COR-L47 (cell line): ENCODE data around the gene KLK8.

Experiments used
- DNase-seq: peaks from one replicate; lab custom pipeline; 2025; lab: John Stamatoyannopoulos, UW

Gene KLK8, protein sequence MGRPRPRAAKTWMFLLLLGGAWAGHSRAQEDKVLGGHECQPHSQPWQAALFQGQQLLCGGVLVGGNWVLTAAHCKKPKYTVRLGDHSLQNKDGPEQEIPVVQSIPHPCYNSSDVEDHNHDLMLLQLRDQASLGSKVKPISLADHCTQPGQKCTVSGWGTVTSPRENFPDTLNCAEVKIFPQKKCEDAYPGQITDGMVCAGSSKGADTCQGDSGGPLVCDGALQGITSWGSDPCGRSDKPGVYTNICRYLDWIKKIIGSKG

DNA sequence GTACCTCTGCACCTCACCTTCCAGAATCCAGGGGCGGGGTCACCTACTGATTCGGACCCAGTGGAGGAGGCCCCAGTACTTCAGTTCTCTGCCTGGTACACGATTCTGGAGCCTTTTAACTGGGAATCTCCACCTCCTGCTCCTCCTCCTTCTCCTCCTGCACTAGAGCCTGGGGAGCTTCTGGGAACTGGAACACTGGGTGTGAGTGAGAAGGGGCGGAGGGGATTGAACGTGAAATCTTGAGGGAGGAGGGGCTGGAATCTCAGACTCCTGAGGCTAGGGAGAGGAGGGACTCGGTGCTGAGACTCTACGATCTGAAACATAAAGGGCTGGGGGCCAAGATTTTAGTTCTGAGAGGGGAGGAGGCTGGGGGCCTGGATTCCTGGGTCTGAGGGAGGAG lies at the start of gene KLK8:
Gene KLK8 (minus strand): TSS at position 90 of the 400 bp plus-strand sequence. CDS start 437 bp downstream, outside the sequence.
- DNase-seq, result no peak

DNA sequence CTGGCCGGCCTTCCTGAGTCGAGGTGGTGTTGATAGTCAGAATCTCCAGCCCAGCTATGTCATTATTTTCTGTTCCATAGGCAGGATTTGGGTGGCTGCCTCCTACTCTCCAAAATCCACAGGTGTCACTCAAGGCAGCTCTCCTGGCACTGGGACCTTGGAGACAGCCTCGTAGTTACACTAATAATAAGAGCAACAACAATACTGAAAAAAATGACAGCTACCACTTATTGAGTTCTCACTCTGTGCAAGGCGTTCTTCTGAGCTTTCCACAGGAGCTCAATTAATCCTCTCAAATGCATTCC lies 45.6 kb upstream of the KLK8 start:
- no peak for DNase-seq

DNA sequence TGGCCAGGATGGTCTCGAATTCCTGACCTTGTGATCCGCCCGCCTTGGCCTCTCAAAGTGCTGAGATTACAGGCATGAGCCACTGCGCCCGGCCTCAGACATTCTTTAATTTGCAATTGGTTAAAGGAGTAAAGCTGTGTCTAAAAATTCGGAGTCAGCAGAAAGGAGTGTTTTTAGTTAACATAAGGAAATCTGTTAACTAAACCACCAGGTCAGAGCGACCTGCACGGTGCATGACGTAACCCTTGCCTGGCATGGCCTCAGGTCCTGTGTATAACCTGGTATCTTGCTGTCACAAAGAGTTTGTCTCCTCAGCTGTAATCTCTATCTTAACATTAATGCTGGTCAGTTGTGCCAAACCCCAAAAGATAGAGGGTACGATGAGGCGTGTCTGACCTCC lies 42.9 kb upstream of the KLK8 start:
- DNase-seq, result no peak

DNA sequence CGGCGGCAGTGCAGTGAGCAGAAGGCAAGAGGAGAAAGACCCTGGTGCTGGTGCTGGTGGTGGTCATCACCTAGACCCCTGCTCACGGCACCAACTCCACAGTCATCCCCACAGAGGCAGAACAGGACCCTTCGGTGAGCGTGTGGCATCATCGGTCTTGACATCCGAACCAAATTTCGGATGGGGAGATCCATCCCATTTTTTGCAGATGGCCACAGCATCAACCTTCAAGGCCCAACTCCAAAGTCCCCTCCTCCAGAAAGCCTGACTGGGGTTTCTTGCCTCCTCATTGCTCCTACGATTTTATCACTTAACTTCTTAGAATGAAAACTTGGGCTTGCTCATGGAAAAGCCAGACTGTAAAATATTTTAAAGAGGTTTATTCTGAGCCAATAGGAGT lies 42.1 kb upstream of the KLK8 start:
- DNase-seq, result no peak

DNA sequence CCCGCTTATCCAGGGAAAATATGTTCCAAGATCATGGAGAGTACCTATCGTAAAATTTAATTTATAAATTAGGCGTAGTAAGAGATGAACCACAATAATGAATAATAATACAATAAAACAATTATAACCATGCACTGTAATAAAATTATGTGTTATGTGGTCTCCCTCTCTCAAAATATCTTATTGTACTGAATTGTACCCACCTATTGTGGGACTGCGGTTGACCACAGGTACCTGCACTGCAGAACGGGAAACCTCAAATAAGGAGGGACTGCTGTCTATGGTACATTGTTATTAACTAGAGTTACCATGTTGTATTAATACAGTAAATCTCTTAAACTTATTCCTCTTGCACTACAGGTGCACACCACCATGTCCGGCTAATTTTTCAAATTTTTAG lies 38.7 kb upstream of the KLK8 start:
- DNase-seq, result no peak

DNA sequence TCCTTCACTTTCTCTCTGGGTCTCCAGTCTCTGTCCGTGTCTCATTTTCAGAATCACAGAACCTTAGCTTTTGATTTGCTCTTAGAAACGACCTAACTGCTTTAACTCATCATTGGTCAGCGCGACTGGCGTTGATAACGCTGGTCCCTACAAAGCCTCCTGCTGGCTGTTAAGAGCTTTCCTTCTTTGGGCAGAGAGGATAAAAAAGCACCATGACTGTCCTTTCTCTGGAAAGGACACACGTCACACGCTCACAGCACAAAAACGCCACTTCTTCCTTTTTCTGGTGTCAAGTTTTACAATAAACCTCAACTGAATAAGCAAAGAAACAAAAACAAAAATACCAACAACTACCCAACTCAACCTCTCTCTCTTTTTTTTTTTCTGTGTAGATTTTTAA lies 35.1 kb upstream of the KLK8 start:
- no peak for DNase-seq

DNA sequence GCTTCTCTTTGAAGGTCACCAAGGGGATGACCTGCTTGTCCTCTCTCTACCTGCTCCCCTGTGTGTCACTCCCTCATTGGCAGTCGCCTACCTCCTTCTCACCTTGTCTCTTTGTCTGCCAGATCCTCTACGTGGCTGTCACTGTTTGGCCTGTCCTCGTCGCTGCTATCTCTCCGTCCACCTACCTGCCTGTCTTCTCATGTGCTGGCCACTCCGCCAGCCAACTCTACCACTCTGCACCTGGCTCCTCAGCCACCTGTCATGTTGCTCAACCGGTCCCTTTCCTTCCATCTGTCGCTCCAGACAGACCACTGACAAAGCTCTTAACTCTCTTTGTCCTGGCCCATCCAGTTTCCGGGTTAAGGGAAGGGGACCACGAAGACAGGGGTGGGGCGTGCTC lies 33.3 kb upstream of the KLK8 start, which contains the start of gene KLK12:
Gene KLK12 (minus strand): TSS at position 299 of the 400 bp plus-strand sequence. CDS start 381 bp downstream, outside the sequence.
- no peak for DNase-seq

DNA sequence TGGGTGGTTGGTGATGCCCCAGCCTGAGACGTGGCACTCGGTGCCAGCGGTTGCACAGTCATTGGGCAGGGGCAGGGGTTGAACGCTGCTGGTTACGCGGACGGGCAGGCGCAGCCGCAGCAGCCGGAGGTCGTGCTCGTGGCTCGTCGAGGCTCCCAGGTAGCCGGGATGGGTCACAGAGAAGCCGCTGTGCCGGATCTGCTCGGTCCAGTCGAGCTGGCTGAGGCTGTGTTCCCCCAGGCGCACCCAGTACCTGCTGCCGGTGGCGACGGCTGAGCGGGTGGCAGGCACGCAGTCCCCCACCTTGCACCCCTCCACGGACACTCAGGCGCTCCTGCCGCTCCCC lies 30.4 kb upstream of the KLK8 start:
- DNase-seq, result no peak

DNA sequence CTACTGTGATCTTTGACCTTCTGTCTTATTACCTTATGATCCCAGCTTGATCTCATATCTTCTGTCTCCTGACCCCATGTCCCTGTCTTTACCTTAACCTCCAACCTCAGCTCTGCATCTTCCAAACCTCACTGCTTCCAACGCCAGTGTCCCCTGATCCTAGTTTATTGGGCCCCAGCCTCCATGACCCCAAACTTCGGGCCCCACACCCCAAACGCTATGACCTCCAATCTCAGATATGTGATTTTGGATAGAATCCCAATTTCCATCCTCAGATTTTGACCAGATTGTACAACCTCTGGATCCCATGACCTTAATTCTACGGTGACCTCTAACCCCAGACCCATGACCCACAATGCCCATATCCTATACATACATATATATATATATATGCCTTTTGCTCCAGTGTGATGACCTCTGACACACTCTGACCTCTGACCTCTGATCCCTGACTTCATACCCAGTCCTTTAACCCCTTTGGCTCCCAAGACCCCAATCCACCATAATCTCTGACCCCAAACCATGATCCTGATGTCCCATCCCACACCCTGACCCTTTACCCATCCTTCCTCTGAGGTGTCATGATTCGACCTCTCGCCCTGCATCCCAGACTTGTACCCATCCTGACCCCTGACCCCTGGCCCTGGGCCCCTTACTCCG lies 29.9 kb upstream of the KLK8 start:
- no peak for DNase-seq

DNA sequence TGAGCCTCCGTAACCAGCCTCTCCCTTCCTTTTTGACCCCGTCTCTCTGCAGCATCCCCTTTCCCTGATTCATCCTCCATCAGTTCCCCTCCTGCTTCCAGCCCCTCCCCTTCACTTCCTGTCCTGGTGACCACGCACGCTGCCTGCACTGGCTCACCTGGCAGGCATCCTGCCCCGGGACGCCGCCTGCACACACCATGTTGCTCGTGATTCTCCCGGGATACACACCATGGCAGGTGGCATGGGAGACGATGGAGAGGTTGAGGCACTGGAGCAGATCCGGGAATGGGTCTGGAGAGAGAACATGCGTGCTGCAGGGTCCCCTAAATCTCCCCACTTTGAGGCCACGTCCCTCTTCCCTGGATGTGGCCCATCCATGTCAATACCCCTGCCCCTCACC lies 29.2 kb upstream of the KLK8 start:
- DNase-seq, result no peak

DNA sequence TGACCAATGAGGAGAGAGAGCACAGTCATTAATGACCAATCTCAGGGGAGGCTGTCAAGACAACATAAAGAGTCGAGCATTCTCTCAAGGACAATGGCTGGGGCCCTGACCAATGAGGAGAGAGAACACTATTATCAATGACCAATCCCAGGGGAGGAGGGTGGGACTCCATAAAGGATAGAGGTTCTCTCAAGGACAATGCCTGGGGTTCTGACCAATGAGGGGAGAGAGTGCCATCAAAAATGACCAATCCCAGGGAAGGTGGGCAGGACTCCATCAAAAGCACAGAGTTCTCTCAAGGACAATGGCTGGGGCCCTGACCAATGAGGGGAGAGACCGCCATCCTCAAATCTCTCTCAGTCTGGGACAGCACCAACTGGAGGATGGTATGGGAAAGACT lies 28.3 kb upstream of the KLK8 start:
- DNase-seq, result no peak

DNA sequence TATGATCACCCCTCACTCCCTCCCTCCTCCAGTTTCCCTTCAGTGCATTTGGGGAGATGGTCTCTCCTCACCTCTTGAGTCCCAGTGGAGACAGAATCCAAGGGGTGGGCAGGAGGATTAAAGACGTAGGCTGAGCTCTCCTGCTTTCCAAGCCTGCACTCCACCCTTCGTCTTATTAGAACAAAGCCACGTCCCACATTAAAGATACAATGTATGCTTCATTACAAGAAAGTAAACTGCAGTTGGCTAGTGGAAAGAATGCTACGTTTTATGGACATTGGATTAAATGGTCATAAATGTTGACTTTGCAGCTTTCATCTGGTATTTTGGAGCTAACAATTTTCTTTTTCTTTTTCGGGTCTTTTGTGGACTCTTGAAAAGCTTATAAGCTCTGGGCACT lies 26.5 kb upstream of the KLK8 start:
- no peak for DNase-seq

DNA sequence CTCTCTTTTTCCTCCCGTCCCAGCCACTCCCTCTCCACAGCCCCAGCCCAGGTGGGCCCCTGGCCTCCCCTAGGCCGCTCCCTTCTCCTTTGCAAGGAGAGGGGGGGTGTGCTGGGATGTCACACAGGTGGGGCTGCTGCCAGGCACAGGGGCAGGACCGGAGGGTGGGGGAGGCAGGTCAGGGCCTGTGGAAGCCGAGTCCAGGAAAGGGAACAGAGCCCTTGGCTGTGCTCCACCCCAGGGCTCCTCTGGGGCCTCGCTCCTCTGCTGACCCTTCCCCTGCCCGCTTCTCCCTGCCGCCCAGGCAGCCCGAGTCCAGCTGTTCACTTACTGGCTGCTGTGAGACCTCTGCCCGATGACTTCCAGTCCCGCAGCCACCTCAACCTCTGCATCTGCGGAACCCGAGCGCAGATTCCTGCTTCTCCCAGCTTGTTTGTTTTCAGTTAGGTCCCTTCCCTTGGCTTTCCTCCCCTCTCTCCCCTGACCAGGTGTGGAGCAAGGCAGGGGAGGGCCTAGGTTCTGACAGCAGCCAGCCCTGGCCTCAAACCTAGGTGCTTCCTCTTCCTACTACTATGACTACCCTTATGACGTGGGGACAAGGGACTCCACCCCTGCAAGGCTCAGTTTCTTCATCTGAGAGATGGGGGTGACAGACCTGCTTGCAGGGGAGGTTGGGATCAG lies 25.9 kb upstream of the KLK8 start:
- no peak for DNase-seq

DNA sequence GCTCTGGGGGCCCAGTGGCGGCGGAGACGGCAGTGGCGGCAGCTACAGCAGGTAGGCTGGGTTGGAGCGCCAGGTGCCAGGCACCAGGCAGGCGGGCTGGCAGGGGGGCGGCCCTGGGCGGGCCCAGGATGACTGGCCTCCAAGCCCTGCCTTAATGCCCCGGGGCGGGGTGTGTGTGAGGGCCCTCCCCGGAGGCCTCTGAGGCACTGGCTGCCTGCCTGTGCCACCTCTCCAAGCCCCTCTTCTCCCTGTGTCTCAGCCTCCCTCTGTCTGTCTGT lies 25.1 kb upstream of the KLK8 start, which contains the start of gene KLK11:
Gene KLK11 (minus strand): TSS at position 63 of the 278 bp plus-strand sequence. CDS start 985 bp downstream, outside the sequence.
- peak; percentile 51 for DNase-seq

DNA sequence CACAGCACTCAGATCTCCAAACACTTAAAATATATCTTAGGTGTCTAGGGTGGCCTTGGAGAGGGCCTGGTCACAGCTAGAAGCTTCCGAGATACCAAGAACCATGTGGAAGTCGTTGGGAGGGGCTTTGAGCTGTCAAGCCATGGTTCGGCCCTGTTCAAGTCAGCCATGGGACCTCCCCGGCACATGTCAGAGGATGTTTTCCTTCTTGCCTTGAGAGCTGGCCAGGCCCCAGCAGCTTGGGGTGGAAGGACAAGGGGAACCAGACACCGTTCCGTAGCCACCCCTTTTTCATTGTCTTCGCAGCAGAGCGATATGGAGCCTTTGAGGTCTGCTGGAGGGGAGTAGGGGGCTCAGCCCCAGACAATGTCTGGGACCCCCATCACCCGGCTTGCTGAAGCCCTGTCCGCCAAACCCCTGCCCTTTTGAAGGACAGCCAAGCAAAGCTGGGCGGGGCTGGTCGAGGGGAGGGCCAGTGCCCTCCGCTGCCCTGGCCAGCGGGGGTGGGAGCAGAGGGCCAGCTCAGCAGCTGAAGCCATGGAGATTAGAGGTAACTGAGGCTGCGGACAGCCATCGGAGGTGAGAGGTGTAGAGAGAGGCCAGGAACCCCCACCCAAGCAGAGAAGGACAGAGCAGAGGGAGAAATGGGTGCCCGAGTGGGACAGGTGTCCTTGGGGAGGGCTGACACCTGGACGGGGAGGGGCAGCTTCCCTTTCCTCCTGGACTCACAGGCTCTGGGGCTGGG lies 24.6 kb upstream of the KLK8 start:
- DNase-seq, result no peak

DNA sequence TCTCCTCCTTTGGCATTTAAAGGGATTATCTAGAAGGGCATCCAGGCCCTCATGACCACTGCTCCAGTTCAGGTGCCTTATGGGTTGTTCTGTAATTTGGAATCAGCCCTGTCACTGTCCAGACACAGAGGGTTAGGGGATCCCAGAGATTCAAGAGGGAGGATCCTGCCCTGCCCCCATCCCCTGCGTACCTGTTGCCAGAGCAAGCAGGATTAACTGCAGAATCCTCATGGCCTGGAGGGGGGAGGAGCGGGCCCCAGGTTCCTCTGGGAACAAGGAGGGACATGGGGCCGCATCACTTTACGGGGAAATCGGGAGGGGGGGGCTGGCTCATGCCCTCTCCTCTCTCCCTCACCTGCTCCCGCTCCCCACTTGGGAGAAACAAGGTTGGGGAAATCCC lies 24.0 kb upstream of the KLK8 start:
- DNase-seq, result no peak

DNA sequence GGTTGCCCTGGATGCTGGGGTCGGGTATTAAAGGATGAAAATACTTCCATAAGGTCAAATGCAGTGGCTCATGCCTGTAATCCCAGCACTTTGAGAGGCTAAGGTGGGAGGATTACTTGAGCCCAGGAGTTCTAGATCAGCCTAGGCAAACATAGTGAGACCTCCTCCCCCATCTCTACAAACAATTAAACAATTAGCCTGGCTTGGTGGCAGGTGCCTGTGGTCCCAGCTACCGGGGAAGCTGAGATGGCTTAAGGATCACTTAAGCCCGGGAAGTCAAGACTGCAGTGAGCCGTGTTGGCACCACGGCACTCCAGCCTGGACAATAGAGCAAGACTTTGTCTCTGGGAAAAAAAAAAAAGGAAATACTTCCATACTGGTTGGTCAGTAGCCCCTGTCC lies 23.5 kb upstream of the KLK8 start:
- DNase-seq, result no peak

DNA sequence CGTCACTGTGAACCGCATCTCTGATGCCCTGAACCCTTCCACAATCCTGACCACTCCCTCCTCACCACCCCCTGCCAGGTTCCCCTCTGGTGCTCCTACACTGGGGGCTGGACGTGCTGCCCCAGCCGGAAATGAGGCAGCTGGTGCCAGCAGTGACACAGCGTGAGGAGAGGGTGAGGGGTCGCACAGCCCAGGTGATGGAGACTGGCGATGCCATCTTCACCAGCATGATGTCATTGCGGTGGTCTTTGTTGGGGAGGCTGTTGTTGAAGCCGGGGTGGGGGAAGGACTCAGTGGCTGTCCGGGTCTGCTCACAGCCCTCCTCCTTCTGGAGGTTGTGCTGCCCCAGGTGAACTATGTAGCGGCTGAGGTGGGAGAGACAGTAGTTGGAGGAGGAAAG lies 22.5 kb upstream of the KLK8 start:
- no peak for DNase-seq

DNA sequence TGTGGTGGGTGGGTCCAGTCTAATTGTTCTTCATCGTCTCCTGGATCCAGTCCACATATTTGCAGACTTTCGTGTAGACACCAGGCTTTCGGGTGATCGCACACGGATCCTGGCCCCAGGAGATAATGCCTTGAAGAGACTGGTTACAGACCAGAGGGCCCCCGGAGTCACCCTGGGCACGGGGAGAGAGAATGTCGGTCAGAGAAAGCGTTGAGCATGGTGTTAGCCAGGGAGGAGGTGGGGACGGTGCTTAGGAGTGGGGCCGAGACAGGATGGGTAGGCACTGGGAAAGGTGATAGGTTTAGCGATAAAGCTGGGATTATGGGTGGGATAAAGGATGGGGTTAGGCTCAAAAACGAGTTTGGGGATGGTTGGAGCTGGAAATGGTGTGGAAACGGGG lies 21.1 kb upstream of the KLK8 start:
- no peak for DNase-seq

DNA sequence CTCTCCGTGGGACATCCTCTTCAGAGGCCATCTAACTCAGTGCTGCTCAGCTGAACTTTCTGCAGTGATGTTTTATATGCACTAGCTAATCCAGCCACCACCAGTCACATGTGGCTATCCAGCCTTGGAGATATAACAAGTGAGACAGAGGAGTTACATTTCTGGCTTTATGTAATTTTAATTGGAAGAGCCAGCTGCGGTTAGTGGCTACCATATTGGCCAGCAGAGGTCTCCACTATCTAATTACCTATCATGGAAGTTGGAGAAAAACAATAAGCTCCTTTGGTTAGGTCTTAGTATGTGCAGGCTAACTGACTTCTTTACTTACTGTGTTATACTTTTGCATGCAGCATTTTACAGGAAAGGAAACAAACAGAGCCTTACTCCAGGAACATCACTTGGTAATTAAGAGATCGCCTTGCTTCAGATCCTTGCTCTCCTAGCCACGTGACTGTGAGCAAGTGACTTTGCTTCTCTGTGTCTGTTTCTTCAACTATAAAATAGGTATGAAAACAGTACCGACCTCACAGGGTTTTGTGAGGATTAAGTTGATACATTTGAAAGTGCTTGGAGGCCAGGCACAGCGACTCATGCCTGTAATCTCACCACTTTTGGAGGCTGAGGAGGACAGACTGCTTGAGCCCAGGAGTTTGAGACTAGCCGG lies 19.7 kb upstream of the KLK8 start:
- DNase-seq, result peak; percentile 57

DNA sequence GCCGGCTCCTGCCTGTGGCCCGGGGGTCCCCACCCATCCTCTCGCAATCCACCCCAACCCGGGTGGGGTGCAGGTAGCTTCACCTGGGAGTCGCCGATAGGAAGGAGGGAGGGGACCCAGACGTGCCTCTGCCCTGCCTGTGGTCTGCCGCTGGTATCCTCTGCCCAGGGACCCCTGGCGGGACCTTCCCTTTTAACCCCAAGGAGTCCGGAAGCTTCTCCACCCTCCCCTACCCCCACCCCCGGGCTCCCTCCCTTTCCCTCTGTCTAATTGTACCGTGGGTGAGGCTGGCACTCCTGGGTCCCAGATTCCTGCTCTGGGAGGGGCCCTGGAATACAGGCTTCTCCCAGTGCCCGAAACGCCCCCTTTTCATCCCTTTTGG lies 18.1 kb upstream of the KLK8 start, which contains the start of gene KLK10:
Gene KLK10 (minus strand): TSS at position 166 of the 382 bp plus-strand sequence. CDS start 579 bp downstream, outside the sequence.
- DNase-seq, result no peak
